ENCODE data around the gene CAMK1D.

DNA sequence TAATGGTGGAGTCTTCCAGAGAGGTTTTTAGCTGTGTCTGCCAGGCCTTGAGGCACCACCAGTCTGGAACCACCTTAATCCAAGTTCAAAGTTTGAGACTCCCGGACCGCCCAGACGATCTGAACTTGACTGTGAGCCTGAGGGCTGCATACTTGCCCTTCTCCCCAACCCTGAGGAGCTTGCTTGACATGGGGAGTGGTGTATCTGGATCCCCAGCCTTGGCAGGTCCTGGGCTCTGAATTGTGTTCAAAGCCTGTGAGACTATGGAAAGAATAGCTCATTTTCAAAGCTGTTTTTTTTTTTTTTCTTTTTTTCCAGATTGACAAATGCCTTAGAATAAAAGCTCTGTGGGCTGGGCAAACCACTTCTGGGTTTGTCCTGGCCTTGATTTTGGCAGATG is 22.3 kb upstream of the CAMK1D start:
- TF ChIP-seq POLR2AphosphoS5 (IDR thresholded peaks at IDR 0.05) (no peak), POLR2A (IDR thresholded peaks at IDR 0.05) (no peak)
- TF ChIP-seq, protein P1, sequence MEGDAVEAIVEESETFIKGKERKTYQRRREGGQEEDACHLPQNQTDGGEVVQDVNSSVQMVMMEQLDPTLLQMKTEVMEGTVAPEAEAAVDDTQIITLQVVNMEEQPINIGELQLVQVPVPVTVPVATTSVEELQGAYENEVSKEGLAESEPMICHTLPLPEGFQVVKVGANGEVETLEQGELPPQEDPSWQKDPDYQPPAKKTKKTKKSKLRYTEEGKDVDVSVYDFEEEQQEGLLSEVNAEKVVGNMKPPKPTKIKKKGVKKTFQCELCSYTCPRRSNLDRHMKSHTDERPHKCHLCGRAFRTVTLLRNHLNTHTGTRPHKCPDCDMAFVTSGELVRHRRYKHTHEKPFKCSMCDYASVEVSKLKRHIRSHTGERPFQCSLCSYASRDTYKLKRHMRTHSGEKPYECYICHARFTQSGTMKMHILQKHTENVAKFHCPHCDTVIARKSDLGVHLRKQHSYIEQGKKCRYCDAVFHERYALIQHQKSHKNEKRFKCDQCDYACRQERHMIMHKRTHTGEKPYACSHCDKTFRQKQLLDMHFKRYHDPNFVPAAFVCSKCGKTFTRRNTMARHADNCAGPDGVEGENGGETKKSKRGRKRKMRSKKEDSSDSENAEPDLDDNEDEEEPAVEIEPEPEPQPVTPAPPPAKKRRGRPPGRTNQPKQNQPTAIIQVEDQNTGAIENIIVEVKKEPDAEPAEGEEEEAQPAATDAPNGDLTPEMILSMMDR (IDR thresholded peaks at IDR 0.05) = no peak
